GM15510 (cell line): Measurements from ENCODE around the gene CCNB1IP1.

Experiments
- POLR2A ChIP-seq: IDR thresholded peaks from 3 replicates; pipeline ENCODE4 v1.6.1; 2011; ENCODE audit warnings: borderline replicate concordance; ENCODE audit not compliant: insufficient read length; ENCODE audit errors: extremely low read depth

Gene CCNB1IP1

GRCh38 chr14:20278414-20278813 is 54.7 kb downstream of the CCNB1IP1 start:
- no peak for TF ChIP-seq POLR2A

- no peak for TF ChIP-seq POLR2A
Observed at GRCh38 chr14:20277409-20277808, 55.7 kb downstream of the CCNB1IP1 start.

- no peak for TF ChIP-seq POLR2A
Observed at GRCh38 chr14:20274062-20274461, 59.0 kb downstream of the CCNB1IP1 start.

GRCh38 chr14:20262642-20263128 is 70.4 kb downstream of the CCNB1IP1 start:
- no peak for TF ChIP-seq POLR2A
